GM12872 (cell line): Measurements from ENCODE around the gene RBBP4.

ENCODE experiments used
- TF ChIP-seq, protein P1 (sequence below): IDR thresholded peaks from 3 replicates; pipeline ENCODE4 v1.5.1; 2011; ENCODE audit warnings: low read depth, mild to moderate bottlenecking, low read length, moderate library complexity; ENCODE audit not compliant: insufficient read depth

The RBBP4 gene

DNA sequence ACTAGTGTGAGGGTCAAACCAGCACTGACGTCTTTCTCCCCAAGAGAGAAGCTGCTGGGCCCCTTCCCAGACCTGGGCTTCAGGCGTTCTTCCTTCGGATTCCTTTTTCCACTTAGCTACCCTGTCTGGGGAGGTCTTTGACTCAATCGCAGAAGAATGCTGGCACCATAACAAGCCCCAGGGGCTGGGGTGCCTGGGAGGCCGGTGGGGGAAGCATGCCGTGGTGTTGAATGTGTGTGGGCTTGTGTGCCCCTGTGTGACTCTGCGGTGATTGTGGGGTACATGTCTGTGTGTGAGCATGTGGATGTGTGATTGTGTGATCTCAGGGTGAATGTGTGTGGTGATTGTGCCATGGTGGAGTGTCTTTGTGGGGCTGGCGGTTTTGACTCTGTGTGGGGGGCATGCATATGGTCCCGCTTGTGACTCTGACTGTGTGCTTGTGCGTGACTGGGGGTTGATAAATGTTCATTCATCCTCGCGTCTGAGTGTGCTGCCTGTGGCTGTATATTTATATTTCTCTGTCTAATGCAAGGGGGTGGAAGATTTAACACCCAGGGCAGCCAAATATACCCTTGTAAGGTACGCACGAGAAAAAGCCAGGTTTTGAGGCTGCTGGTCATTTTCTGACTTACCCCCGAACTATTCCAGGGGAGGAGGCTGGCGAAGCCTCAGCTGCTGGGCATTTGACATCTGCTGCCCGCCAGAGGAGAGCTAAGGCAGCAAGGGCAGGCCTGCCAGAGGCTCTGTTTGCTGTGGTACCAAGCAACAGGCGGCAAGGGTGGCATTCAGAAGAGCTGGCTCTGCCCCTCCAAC is 52.7 kb downstream of the RBBP4 start:
- TF ChIP-seq, protein P1, sequence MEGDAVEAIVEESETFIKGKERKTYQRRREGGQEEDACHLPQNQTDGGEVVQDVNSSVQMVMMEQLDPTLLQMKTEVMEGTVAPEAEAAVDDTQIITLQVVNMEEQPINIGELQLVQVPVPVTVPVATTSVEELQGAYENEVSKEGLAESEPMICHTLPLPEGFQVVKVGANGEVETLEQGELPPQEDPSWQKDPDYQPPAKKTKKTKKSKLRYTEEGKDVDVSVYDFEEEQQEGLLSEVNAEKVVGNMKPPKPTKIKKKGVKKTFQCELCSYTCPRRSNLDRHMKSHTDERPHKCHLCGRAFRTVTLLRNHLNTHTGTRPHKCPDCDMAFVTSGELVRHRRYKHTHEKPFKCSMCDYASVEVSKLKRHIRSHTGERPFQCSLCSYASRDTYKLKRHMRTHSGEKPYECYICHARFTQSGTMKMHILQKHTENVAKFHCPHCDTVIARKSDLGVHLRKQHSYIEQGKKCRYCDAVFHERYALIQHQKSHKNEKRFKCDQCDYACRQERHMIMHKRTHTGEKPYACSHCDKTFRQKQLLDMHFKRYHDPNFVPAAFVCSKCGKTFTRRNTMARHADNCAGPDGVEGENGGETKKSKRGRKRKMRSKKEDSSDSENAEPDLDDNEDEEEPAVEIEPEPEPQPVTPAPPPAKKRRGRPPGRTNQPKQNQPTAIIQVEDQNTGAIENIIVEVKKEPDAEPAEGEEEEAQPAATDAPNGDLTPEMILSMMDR: no peak

DNA sequence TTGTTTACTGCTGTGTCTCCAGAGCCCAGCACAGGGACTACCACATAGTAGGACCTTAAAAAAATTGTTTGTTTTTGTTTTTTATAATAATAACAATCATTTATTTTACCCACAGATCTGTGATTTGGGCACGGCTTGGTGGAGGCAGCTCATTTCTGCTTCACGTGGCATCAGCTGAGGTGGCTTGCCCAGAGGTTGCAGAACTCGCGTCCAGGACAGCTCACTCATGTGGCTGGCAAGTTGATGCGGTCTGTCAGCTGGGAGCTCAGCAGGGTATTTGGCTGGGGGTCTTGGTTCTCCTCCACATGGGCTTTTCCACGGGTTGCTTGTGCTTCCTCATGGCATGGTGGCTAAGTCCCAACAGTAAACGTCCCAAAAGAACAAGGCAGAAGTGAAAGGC is 54.5 kb downstream of the RBBP4 start:
- TF ChIP-seq, protein P1: no peak

DNA sequence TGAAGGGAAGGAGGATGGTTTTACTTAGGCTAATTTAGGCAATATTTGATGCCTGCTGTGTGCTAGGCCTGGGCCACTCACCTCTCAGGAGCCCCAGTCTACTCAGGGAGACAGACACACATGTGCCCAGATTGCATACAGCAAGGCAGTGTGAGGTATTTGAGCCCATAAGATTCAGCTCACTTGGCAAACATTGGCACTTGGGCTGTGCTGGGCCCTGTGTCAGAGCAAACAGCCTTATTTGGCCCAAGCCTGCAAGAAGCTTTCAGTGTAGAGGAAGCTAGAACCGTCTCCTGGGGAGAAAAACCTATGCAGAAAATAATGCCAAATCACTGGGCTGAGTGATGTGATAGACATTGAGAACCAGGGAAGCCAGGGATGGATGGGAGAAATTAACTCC is 55.5 kb downstream of the RBBP4 start:
- TF ChIP-seq, protein P1: no peak

DNA sequence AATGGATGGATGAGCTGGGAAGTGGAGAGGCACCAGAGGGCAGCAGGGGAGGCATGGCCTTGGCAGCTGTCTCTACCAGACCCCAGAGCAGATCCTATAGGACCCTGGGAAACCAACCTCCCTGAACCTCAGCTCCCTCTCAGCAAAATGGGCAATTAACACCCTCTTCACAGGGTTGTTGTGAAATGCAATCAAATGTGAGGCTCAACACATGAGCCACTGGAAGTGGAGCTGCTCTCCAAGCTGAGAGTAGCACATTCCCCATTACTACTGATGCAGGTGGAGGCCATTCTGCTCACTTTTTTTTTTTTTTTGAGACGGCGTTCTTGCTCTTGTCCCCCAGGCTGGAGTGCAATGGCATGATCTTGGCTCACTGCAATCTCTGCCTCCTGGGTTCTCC is 58.1 kb downstream of the RBBP4 start:
- TF ChIP-seq, protein P1: no peak

DNA sequence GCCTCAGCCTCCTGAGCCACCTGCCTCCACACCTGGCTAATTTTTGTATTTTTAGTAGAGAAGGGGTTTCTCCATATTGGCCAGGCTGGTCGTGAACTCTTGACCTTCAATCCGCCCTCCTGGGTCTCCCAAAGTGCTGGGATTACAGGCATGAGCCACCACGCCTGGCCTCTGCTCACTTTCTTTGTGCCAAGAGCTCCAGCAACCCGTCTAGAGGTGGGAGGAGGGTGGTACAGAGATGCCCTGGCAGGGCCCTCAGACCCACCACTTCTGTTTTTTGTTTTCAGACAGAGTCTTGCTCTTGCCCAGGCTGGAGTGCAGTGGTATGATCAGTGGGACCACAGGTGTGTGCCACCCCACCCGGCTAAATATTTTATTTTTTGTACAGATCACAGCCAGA is 58.5 kb downstream of the RBBP4 start:
- TF ChIP-seq, protein P1: peak; percentile 26; the same call in 1 of the 3 replicates

DNA sequence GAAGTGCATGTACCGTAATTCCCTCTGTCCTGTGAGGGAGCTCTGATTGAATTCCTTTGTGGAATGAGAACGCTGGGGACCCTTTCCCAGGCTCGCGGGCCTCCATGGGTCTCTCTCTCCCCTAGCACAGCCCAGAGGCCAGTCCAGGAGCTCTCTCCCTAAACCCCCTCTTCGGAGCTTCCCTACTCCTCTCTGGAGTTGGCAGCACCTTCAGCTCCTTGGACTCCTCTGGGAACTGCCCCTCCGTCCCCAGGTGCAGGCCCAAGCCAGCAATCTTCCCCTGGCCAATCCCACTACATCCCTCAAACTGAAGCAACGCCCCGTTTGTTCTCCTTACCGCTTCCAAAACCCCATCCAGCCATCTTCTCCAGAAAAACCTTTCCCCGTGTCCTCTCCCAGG is 62.1 kb downstream of the RBBP4 start:
- TF ChIP-seq, protein P1: no peak

DNA sequence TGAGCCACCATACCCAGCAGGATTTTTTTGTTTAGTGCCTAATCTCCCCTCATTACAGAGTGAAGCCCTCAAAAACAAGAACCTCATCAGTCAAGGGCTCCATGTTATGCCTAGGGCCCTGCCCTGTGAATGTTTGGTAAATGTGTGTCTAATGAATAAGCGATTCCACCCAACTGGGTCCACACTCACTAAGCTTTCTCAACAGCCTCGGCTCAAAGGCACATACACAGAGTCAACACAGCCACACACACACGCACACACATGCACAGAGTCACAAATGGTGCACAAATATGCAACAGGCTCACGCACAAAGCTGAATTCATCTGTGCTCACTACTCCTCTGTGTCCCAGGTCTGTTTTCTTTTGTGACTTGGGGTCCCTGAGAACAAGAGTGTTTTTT is 63.3 kb downstream of the RBBP4 start:
- TF ChIP-seq, protein P1: no peak

DNA sequence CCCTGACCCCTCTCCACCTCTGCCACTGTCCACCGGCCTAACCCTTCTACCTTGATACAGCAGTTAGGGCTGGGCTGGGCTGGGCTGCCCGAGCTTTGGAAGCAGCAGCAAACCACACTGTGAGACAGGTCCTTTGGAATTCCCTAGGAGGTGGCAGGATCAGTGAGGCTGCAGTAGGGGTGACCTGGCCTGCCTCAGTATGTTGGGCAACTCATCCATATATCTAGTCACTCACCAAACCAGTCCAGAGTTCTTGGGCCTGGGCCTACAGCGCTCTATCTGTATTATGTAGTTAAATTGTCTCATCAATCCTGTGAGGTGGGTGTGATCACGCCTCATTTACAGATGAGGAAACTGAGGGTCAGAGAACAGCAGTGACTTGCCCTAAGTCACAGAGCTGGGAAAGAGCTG is 64.9 kb downstream of the RBBP4 start:
- TF ChIP-seq, protein P1: no peak
